Pancreas (tissue), 10 donors: Measurements from ENCODE around the gene RIN3. TPM values are rescaled to one million over a fixed set of nuclear protein-coding genes. Genes with fewer than 3 reads are reported as not detected.
"Not testable (repeated sequence)": the region's sequence is repeated elsewhere in the genome, so short reads cannot be mapped to it uniquely, and the experiment has no call there.

Experiments
- ATAC-seq, 4 donors: fragments of 200-7000 bp; cut with Tn5 transposase; one replicate each; pipeline versions ENCODE4 v1.8.0 to v1.9.1; 2020; ENCODE audit warnings: mild to moderate bottlenecking in 4 of 4, moderate library complexity in 4 of 4
- DNase-seq, 6 donors: peaks; one replicate each; pipeline ENCODE4 v3.0.0-alpha.2; 2020
- FAIRE-seq: peaks from 2 replicates; lab custom pipeline; 2012; peaks lifted over from hg19 to GRCh38; lab: Jason Lieb, UNC
- H3K27ac ChIP-seq, 4 donors: fragments of 200-600 bp; sonication (generic); 1 replicate in 3 of 4; 2 replicates in 1 of 4; pipeline versions ENCODE4 v1.5.0 to v1.8.0; 2020
- H3K27me3 ChIP-seq, 4 donors: fragments of 200-600 bp; one replicate each; pipeline ENCODE4 v1.8.0; 2021
- H3K36me3 ChIP-seq, 3 donors: fragments of 200-600 bp; sonication (generic) in 1 of 3; one replicate each; pipeline versions ENCODE4 v1.5.0 to v1.8.0; 2020 to 2021
- H3K4me1 ChIP-seq, 3 donors: fragments of 200-600 bp; one replicate each; pipeline ENCODE4 v1.8.0; 2021
- H3K4me3 ChIP-seq, 4 donors: fragments of 200-600 bp; sonication (generic) in 2 of 4; one replicate each; pipeline versions ENCODE4 v1.5.0 to v1.8.0; 2020 to 2021
- H3K9me3 ChIP-seq, 4 donors: fragments of 200-600 bp; one replicate each; pipeline ENCODE4 v1.8.0; 2021
- WGBS, 2 donors: extraction: QIAGEN DNeasy Blood & Tissue Kit; methylation state at CpG; one replicate each; pipeline ENCODE4 v1.1.7; 2013; 5-methylcytosine and 5-hydroxymethylcytosine counted together
- intact Hi-C, 3 donors: fragments of 100-400 bp; cut with DNase I; formaldehyde crosslinking; loops; one replicate each; pipeline versions ENCODE4 v1.11.1 to v1.14.2; 2022
- polyA plus RNA-seq, 2 donors: library from polyadenylated mRNA; stranded (reverse); fragments of 200-250 nt; gene quantifications; one replicate each; pipeline ENCODE4 v1.2.3, GENCODE V29; 2013
- total RNA-seq, 6 donors: library from RNA; stranded (reverse); fragmentation: NEBNext Ultra II Directional in 4 of 6; extraction: Animal tissue kit (Norgen Biotek cat#: 25700) in 4 of 6; gene quantifications; one replicate each; pipeline versions ENCODE4 v1.2.1 to v1.2.4, GENCODE V29; 2021 to 2023
- TF ChIP-seq, protein P1 (sequence below), 4 donors: fragments of 200-600 bp; sonication (generic) in 3 of 4; IDR thresholded peaks; one replicate each; pipeline versions ENCODE4 v1.5.0 to v1.8.0; 2021; ENCODE audit warnings: antibody characterized with exemption in 4 of 4
- donor health status: healthy with polysubstance abuse.
- donor health status: DM: no; HTN: no; CAD: no; lungs with moderate emphysema.
- donor health status: DM: no; HTN: no; CAD: no.
- donor health status: control.
- donor health status: control.
- donor health status: Bipolar disorder and iron deficiency.
- donor health status: DM: yes; HTN: yes; CAD: no.
- donor health status: DM: no; HTN: no; CAD: no.
- donor health status: DM: no; HTN: no; CAD: no.
- donor health status: DM: yes; HTN: yes; CAD: no.

RIN3 gene
- total and polyA plus RNA-seq, 8 donors, result 1.1 to 9.0 (median 2.3) TPM

DNA sequence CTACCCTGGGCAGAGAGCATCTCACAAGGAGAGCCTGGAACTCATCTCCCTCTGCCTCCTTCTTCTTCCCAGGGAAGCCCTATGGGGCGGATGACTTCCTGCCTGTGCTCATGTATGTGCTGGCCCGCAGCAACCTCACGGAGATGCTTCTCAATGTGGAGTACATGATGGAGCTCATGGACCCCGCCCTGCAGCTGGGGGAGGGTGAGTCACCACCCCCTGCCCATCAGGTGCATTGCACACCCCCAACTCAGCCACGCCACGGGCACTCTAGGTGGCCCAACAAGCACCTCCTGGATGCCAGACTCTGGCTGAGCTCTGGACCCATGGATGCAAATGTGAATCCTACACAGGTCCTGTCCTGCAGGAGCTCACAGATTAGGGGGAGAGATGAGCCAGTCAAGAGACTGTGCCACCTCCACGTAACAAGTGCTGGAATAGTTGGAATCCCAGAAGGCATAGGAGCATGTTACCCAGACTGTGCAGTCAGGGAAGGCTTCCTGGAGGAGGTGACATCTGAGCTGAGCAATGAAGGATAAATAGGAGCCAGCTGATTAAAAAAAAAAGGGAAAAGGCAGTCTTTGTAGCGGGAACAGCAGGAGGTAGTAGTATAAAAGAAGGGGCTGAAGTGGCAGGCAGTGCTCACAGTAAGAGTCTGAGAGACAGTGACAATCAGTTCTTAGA, 163.0 kb downstream of the RIN3 start:
- no peak overlapping the region for H3K27ac ChIP-seq
- TF ChIP-seq, protein P1, sequence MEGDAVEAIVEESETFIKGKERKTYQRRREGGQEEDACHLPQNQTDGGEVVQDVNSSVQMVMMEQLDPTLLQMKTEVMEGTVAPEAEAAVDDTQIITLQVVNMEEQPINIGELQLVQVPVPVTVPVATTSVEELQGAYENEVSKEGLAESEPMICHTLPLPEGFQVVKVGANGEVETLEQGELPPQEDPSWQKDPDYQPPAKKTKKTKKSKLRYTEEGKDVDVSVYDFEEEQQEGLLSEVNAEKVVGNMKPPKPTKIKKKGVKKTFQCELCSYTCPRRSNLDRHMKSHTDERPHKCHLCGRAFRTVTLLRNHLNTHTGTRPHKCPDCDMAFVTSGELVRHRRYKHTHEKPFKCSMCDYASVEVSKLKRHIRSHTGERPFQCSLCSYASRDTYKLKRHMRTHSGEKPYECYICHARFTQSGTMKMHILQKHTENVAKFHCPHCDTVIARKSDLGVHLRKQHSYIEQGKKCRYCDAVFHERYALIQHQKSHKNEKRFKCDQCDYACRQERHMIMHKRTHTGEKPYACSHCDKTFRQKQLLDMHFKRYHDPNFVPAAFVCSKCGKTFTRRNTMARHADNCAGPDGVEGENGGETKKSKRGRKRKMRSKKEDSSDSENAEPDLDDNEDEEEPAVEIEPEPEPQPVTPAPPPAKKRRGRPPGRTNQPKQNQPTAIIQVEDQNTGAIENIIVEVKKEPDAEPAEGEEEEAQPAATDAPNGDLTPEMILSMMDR (IDR thresholded peaks at IDR 0.05), result no peak
- WGBS, 2 donors, result 81 to 86% methylated on average over 8 of the region's 8 CpGs
- no peaks in the 10 kb centered on the region for H3K9me3 ChIP-seq
- intact Hi-C loops, result no loop called here
- DNase-seq, result peak in 1 of 6 donors; percentile 18
- no peaks in the 10 kb centered on the region for H3K27me3 ChIP-seq
- no peak overlapping the region for H3K4me3 ChIP-seq
- no peaks in the 10 kb centered on the region for H3K4me1 ChIP-seq
- H3K36me3 ChIP-seq, result no peaks in the 10 kb centered on the region
- ATAC-seq, result no peak
- no peak for FAIRE-seq

DNA sequence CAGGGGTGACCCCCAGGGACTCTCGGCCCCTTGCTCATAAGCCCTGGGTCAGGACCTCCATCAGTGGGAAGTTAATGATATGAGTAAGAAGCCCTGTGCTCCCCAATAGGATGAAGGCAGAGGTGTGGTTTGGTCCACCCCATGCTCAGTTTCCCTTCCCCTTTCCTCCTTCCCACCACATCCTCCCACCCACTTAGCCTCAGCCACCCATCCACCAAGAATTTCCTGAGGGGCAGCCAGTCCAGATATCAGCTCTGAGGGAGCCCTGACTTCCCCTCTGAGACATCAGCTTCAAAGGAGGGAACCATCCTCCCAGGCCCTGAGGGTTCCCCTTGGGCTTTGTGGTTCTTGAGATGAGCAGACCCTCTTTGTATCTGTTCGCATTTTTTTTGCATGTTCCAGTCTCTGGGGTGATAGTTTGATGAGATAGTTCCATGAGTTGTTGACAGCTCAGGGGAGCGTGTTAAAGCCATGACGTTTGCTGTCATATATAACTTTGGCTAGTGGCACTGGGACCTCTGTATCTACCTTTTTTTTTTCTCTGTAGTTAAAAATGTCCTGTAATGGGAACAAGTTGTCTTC, 163.6 kb downstream of the RIN3 start:
- no peak overlapping the region for H3K4me3 ChIP-seq
- DNase-seq (no peak), FAIRE-seq (no peak), ATAC-seq (peak in 2 of 4 donors; percentile 12 to 72)
- no peak overlapping the region for H3K27ac ChIP-seq
- no peaks in the 10 kb centered on the region for H3K9me3 ChIP-seq
- no peaks in the 10 kb centered on the region for H3K4me1 ChIP-seq
- TF ChIP-seq, protein P1 (IDR thresholded peaks at IDR 0.05), result no peak
- intact Hi-C loops, result no loop called here
- no peaks in the 10 kb centered on the region for H3K27me3 ChIP-seq
- 77 to 82% methylated on average over 4 of the region's 4 CpGs for WGBS, 2 donors
- H3K36me3 ChIP-seq, result no peaks in the 10 kb centered on the region

DNA sequence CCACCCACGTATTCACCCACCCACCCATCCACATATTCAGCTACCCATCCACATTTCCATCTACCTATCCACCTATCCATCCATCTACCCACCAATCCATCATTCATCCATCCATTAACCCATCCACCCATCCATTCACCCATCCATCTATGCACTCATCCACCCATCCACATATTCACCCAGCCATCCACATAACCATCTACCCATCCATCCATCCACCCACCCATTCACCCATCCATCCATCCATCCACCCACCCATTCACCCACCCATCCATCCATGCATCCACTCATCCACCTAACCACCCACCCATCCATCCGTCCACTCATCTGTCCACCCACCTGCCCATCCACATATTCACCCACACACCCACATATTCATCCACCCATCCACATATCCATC, 164.4 kb downstream of the RIN3 start:
- Histone ChIP-seq H3K27me3 (no peaks in the 10 kb centered on the region), H3K9me3 (no peaks in the 10 kb centered on the region), H3K4me1 (no peaks in the 10 kb centered on the region), H3K4me3 (no peak overlapping the region), H3K36me3 (no peaks in the 10 kb centered on the region), H3K27ac (no peak overlapping the region)
- DNase-seq, result no peak
- no peak for ATAC-seq
- intact Hi-C loops, result no loop called here
- TF ChIP-seq, protein P1 (IDR thresholded peaks at IDR 0.05), result no peak
- FAIRE-seq, result no peak
- 80 to 92% methylated on average over 2 of the region's 2 CpGs for WGBS, 2 donors

DNA sequence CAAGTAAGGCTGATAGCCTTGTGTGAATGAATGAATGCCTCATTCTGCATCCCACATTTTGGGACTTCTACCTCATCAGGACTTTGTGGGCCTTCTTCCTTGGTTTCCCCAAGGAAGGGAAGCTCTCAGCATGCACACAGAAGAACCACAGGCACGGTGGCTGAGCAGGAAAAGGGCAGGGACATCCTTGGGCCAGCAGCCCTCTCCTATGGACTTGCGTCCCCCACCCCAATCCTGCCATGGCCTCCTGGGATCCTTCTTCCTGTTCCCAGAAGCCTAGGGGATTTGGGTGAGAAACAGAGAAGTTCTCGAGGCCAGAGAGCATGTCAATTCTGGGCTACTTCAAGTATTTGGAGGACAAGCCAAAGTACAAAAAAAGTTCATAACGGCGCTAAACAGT, 165.2 kb downstream of the RIN3 start:
- FAIRE-seq, result no peak
- Histone ChIP-seq H3K27me3 (no peaks in the 10 kb centered on the region), H3K4me3 (no peak overlapping the region), H3K27ac (no peak overlapping the region), H3K36me3 (no peaks in the 10 kb centered on the region), H3K4me1 (no peaks in the 10 kb centered on the region), H3K9me3 (no peaks in the 10 kb centered on the region)
- intact Hi-C loops, result no loop called here
- DNase-seq, result no peak
- no peak for ATAC-seq
- TF ChIP-seq, protein P1 (IDR thresholded peaks at IDR 0.05), result no peak
- 82 to 86% methylated on average over 5 of the region's 5 CpGs for WGBS, 2 donors

DNA sequence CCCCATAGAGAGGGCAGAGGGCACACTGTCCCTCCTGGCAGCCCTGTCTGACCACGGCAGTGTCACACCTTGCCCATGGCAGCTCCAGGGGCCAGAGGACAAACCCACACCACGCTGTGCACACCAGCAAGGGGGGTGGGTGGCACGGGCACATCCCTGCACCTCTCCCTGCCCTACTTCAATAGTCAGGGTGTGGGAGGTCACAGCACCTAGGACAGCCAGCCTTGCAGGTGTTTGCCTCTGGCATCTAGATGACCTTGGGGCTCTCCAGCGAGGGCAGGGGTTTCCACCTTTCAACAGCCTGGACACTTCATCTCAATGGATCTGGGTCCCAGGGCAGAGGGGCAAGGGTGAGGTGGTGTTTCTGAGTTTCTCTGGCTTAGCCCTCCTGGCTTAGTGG, 165.7 kb downstream of the RIN3 start:
- intact Hi-C loops, result no loop called here
- Histone ChIP-seq H3K4me3 (no peak overlapping the region), H3K4me1 (no peaks in the 10 kb centered on the region), H3K27ac (no peak overlapping the region), H3K36me3 (no peaks in the 10 kb centered on the region), H3K27me3 (no peaks in the 10 kb centered on the region), H3K9me3 (no peaks in the 10 kb centered on the region)
- ATAC-seq, result no peak
- WGBS, 2 donors, result 66 to 68% methylated on average over 4 of the region's 4 CpGs
- TF ChIP-seq, protein P1 (IDR thresholded peaks at IDR 0.05), result no peak
- DNase-seq, result no peak
- no peak for FAIRE-seq

DNA sequence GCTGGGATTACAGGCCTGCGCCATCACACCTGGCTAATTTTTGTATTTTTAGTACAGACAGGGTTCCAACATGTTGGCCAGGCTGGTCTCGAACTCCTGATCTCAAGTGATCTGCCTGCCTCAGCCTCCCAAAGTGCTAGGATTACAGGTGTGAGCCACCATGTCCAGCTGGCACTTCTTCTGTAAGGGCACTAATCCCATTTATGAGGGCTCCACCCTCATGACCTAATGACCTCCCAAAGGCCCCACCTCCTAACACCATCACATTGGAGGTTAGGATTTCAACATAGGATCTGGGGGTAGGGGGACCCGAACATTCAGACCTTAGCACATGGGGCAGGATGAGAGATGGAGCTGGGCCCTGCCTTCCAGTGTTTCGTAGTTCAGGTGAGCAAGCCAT, 166.7 kb downstream of the RIN3 start:
- DNase-seq, intact Hi-C loops, H3K27me3 ChIP-seq, H3K27ac ChIP-seq, H3K4me1 ChIP-seq, H3K4me3 ChIP-seq, H3K9me3 ChIP-seq, H3K36me3 ChIP-seq, FAIRE-seq, ATAC-seq: not testable (repeated sequence)
- WGBS, 2 donors, result 73 to 76% methylated on average over 3 to 4 of the region's 4 CpGs
